NOMO-1 treated with dmso at 0.1 percent for 144 hours (cell line): ENCODE results near the gene LTB4R.
A peak's percentile ranks its signal among the peaks of the same experiment; 100 is the strongest.
"Not testable (repeated sequence)": the region's sequence is repeated elsewhere in the genome, so short reads cannot be mapped to it uniquely, and the experiment has no call there.

Experiments
- DNase-seq: peaks from one replicate; lab custom pipeline; 2025; ENCODE audit not compliant: unreplicated experiment; lab: John Stamatoyannopoulos, UW

LTB4R gene

GRCh38 chr14:24338843-24339242 is 27.5 kb downstream of the LTB4R start:
- no peak for DNase-seq

GRCh38 chr14:24339284-24340151 is 28.2 kb downstream of the LTB4R start, which contains the start of gene RIPK3:
RIPK3 (minus strand) TSS chr14:24339991; CDS start chr14:24339826, 165 bp downstream.
- DNase-seq, result peak; percentile 53

GRCh38 chr14:24340606-24341005 is 29.3 kb downstream of the LTB4R start:
- no peak for DNase-seq

GRCh38 chr14:24342889-24343288 is 31.6 kb downstream of the LTB4R start:
- DNase-seq, result no peak

GRCh38 chr14:24343795-24344660 is 32.7 kb downstream of the LTB4R start:
- no peak for DNase-seq

- DNase-seq, result no peak
These were observed 35.8 kb downstream of the LTB4R start for GRCh38 chr14:24347134-24347533.

GRCh38 chr14:24348186-24348585 is 36.9 kb downstream of the LTB4R start:
- DNase-seq, result no peak

GRCh38 chr14:24349742-24350141 is 38.4 kb downstream of the LTB4R start:
- DNase-seq, result no peak

GRCh38 chr14:24351517-24351916 is 40.2 kb downstream of the LTB4R start:
- no peak for DNase-seq

- DNase-seq, result no peak
These were observed 42.5 kb downstream of the LTB4R start for GRCh38 chr14:24353559-24354481.

- DNase-seq, result not testable (repeated sequence)
These were observed 43.2 kb downstream of the LTB4R start for GRCh38 chr14:24354482-24354825.

GRCh38 chr14:24355009-24355408 is 43.7 kb downstream of the LTB4R start:
- no peak for DNase-seq

- no peak for DNase-seq
These were observed 44.9 kb downstream of the LTB4R start for GRCh38 chr14:24356208-24356607.

- DNase-seq, result no peak
These were observed 49.0 kb downstream of the LTB4R start for GRCh38 chr14:24360281-24360680.

GRCh38 chr14:24361326-24361725 is 50.0 kb downstream of the LTB4R start:
- DNase-seq, result no peak

- DNase-seq, result no peak
These were observed 51.1 kb downstream of the LTB4R start for GRCh38 chr14:24362241-24362960.

GRCh38 chr14:24363401-24363800 is 52.1 kb downstream of the LTB4R start:
- DNase-seq, result no peak

GRCh38 chr14:24364841-24365240 is 53.5 kb downstream of the LTB4R start:
- no peak for DNase-seq

- peak; percentile 74 for DNase-seq
These were observed 54.5 kb downstream of the LTB4R start for GRCh38 chr14:24365600-24366412.

- DNase-seq, result no peak
These were observed 55.1 kb downstream of the LTB4R start for GRCh38 chr14:24366413-24366720.
